Endothelial cell of umbilical vein (primary cell): ENCODE measurements around the gene NANS. TPM values are rescaled to one million over a fixed set of nuclear protein-coding genes. Genes with fewer than 3 reads are reported as not detected.

Experiments used
- BruUV-seq: library from RNA; stranded (reverse); fragments of 400-500 nt; replicated peaks from 2 replicates; lab custom pipeline; 2021; lab: Mats Ljungman, UMichigan
- CTCF ChIA-PET: fragments of 300-600, 350-600 bp; sonication (Branson Sonifier 250); formaldehyde crosslinking; loops from one replicate; lab custom pipeline; 2021; ENCODE audit warnings: antibody characterized with exemption, inconsistent platforms; lab: Charles Lee
- POLR2A ChIA-PET: fragments of 300-600, 350-600 bp; sonication (Branson Sonifier 250); formaldehyde crosslinking; loops from one replicate; lab custom pipeline; 2021; ENCODE audit warnings: antibody characterized with exemption, inconsistent platforms; lab: Charles Lee
- DNase-seq: peaks from one replicate; pipeline ENCODE4 v3.0.0-alpha.2; 2011; ENCODE audit warnings: low read depth, low spot score
- FAIRE-seq: peaks from 2 replicates; lab custom pipeline; 2011; peaks lifted over from hg19 to GRCh38; lab: Jason Lieb, UNC
- H2AFZ ChIP-seq: 2 replicates; pipeline ENCODE4 v1.6.0; 2012; ENCODE audit warnings: low read depth, low read length, control low read depth, inconsistent platforms
- H3K27ac ChIP-seq: 2 replicates; pipeline ENCODE4 v1.5.1; 2011; ENCODE audit warnings: low read depth, mild to moderate bottlenecking, control low read depth, low read length, moderate library complexity; ENCODE audit not compliant: insufficient read depth
- H3K27me3 ChIP-seq, 2 experiments: 2 replicates each; pipeline versions ENCODE4 v1.6.0 to v1.6.1; 2011; ENCODE audit warnings: low read length in 2 of 2, mixed read lengths in 1 of 2; ENCODE audit not compliant: control insufficient read depth in 2 of 2, insufficient read depth in 2 of 2
- H3K36me3 ChIP-seq, 2 experiments: 2 replicates in 1 of 2; 3 replicates in 1 of 2; pipeline ENCODE4 v1.5.1; 2011; ENCODE audit warnings: low read length in 2 of 2, mild to moderate bottlenecking in 1 of 2, moderate library complexity in 1 of 2; ENCODE audit not compliant: control insufficient read depth in 2 of 2, insufficient read depth in 2 of 2; ENCODE audit errors: extremely low read depth in 1 of 2
- H3K4me1 ChIP-seq: 3 replicates; pipeline ENCODE4 v1.5.1; 2011; ENCODE audit warnings: mild to moderate bottlenecking, low read length; ENCODE audit not compliant: control insufficient read depth, insufficient read depth; ENCODE audit errors: extremely low read depth
- H3K4me2 ChIP-seq: 2 replicates; pipeline ENCODE4 v1.6.1; 2011; ENCODE audit warnings: low read length, control low read depth, mixed read lengths; ENCODE audit not compliant: insufficient read depth
- H3K4me3 ChIP-seq, 3 experiments: fragments of 200-600 bp in 1 of 3; sonication (generic), shearing (Covaris generic) in 1 of 3; replicated peaks in 1 of 3; 2 replicates each; pipeline ENCODE4 v1.5.1; 2011 to 2016; ENCODE audit warnings: control low read depth in 3 of 3, low read length in 3 of 3, mild to moderate bottlenecking in 2 of 3, inconsistent platforms in 1 of 3, low read depth in 1 of 3, moderate library complexity in 1 of 3; ENCODE audit not compliant: insufficient read depth in 1 of 3
- H3K79me2 ChIP-seq: 2 replicates; pipeline ENCODE4 v1.6.0; 2012; ENCODE audit warnings: low read length, inconsistent platforms; ENCODE audit not compliant: control insufficient read depth, insufficient read depth
- H3K9ac ChIP-seq: replicated peaks from 2 replicates; pipeline ENCODE3; 2011; ENCODE audit warnings: low read length, control low read depth; ENCODE audit not compliant: insufficient read depth; ENCODE audit errors: extremely low read depth
- H3K9me1 ChIP-seq: replicated peaks from 3 replicates; pipeline ENCODE4 v1.6.0; 2011; ENCODE audit warnings: mild to moderate bottlenecking, low read length; ENCODE audit not compliant: control insufficient read depth, insufficient read depth; ENCODE audit errors: extremely low read depth
- H3K9me3 ChIP-seq: replicated peaks from 2 replicates; pipeline ENCODE4 v1.5.1; 2012; ENCODE audit warnings: low read length, inconsistent platforms; ENCODE audit not compliant: control insufficient read depth, insufficient read depth
- H4K20me1 ChIP-seq: replicated peaks from 2 replicates; pipeline ENCODE3; 2011; ENCODE audit warnings: mild to moderate bottlenecking, low read length; ENCODE audit not compliant: control insufficient read depth, insufficient read depth; ENCODE audit errors: extremely low read depth
- CTCF ChIP-seq, 2 donors: IDR thresholded peaks; 1 replicate in 1 of 2; 2 replicates in 1 of 2; pipeline ENCODE4 v1.5.1; 2011; ENCODE audit warnings: low read length in 2 of 2, mild to moderate bottlenecking in 2 of 2, moderate library complexity in 2 of 2, control low read depth in 1 of 2, inconsistent platforms in 1 of 2, low read depth in 1 of 2; ENCODE audit not compliant: insufficient read depth in 1 of 2; ENCODE audit errors: extremely low read depth in 1 of 2
- EZH2 ChIP-seq: IDR thresholded peaks from 2 replicates; pipeline ENCODE4 v1.6.1; 2012; ENCODE audit warnings: borderline replicate concordance, low read depth, mild to moderate bottlenecking, moderate library complexity, low read length, inconsistent platforms; ENCODE audit not compliant: severe bottlenecking
- FOS ChIP-seq: IDR thresholded peaks from 2 replicates; pipeline ENCODE4 v1.6.1; 2011; ENCODE audit warnings: mild to moderate bottlenecking, low read length, moderate library complexity, borderline replicate concordance; ENCODE audit not compliant: insufficient read depth
- JUN ChIP-seq: IDR thresholded peaks from 2 replicates; pipeline ENCODE4 v1.6.1; 2011; ENCODE audit warnings: borderline replicate concordance, low read depth; ENCODE audit not compliant: insufficient read length, insufficient read depth
- MAX ChIP-seq: IDR thresholded peaks from 2 replicates; pipeline ENCODE4 v1.6.1; 2011; ENCODE audit not compliant: insufficient read depth, insufficient read length
- MYC ChIP-seq: IDR thresholded peaks from one replicate; pipeline ENCODE4 v1.6.1; 2011; ENCODE audit warnings: mild to moderate bottlenecking, low read depth, low read length
- POLR2A ChIP-seq: IDR thresholded peaks from 2 replicates; pipeline ENCODE4 v1.6.1; 2012; ENCODE audit warnings: low read depth, mild to moderate bottlenecking, control low read depth, low read length
- POLR2AphosphoS5 ChIP-seq: IDR thresholded peaks from 2 replicates; pipeline ENCODE4 v1.6.1; 2012; ENCODE audit warnings: low read depth, mild to moderate bottlenecking, control low read depth, low read length, moderate library complexity; ENCODE audit not compliant: insufficient read depth
- dilution Hi-C: fragments of 300-500 bp; cut with MboI; formaldehyde crosslinking; loops from one replicate; pipeline ENCODE4 v1.15.0; 2019; ENCODE audit warnings: low sequenced_read_pairs; ENCODE audit not compliant: extremely low pct_ligation_motif_present
- intact Hi-C: fragments of 100-400 bp; cut with micrococcal nuclease; formaldehyde crosslinking; loops from one replicate; pipeline ENCODE4 v1.10.0; 2022
- polyA plus RNA-seq, 4 experiments: library from polyadenylated mRNA; depleted of rRNA in 3 of 4; stranded (reverse) in 3 of 4; unstranded in 1 of 4; fragments of >200 nt; gene quantifications; 2 replicates each; pipeline versions ENCODE4 v1.2.1 to v1.2.3, GENCODE V29; 2011 to 2012; ENCODE audit warnings: missing spikeins in 1 of 4
- total RNA-seq: library from RNA; stranded (reverse); gene quantifications from 2 replicates; pipeline ENCODE4 v1.2.3, GENCODE V29; 2021

Gene NANS
- total and polyA plus RNA-seq, 2 donors (not counting 3 experiments of a cell fraction or from before 2014, with no cell fraction given): 85.1 to 108 TPM

GRCh38 chr9:98092613-98092931, 36.0 kb downstream of the NANS start:
- intact Hi-C loops (no loop called here), dilution Hi-C loops (no loop called here)
- Histone ChIP-seq H3K9me3 (no peaks in the 10 kb centered on the region), H3K4me1 (peaks cover 3% of the 10 kb centered on the region), H3K27ac (no peak overlapping the region), H3K4me2 (no peak overlapping the region), H3K27me3 (no peaks in the 10 kb centered on the region), H3K36me3 (no peaks in the 10 kb centered on the region), H3K79me2 (no peaks in the 10 kb centered on the region), H2AFZ (no peak overlapping the region), H3K4me3 (no peak overlapping the region), H3K9me1 (no peaks in the 10 kb centered on the region), H4K20me1 (no peaks in the 10 kb centered on the region), H3K9ac (no peak overlapping the region)
- TF ChIP-seq EZH2 (no peak), POLR2A (no peak), FOS (no peak), MAX (no peak), MYC (no peak), POLR2AphosphoS5 (no peak), JUN (no peak)
- CTCF ChIA-PET: interaction anchor here (1.2 to 2.0 kb wide), 2 partner anchors 19 to 22 kb away, joined by 3 to 6 read pairs; no protein-coding TSS in a partner anchor
- no TSS peak for BruUV-seq
- FAIRE-seq: no peak
- no peak for DNase-seq
- POLR2A ChIA-PET: no interaction called here

GRCh38 chr9:98094316-98094715, 37.8 kb downstream of the NANS start:
- no peaks in the 10 kb centered on the region for H3K9me3 ChIP-seq
- no peak for FAIRE-seq
- no peak overlapping the region for H3K9ac ChIP-seq
- no peaks in the 10 kb centered on the region for H3K36me3 ChIP-seq
- dilution Hi-C loops: no loop called here
- BruUV-seq: no TSS peak
- no peak overlapping the region for H2AFZ ChIP-seq
- H3K4me2 ChIP-seq: no peak overlapping the region
- TF ChIP-seq EZH2 (no peak), CTCF (IDR thresholded peaks at IDR 0.05; ENCODE audit: extremely low read depth in 1 of 2, insufficient read depth in 1 of 2, low read depth in 1 of 2, low read length in 2 of 2) (no peak)
- H3K4me1 ChIP-seq: no peaks in the 10 kb centered on the region
- POLR2A ChIA-PET: no interaction called here
- H3K4me3 ChIP-seq: no peak overlapping the region
- intact Hi-C loops: no loop called here
- H4K20me1 ChIP-seq: no peaks in the 10 kb centered on the region
- H3K79me2 ChIP-seq: no peaks in the 10 kb centered on the region
- no peak for DNase-seq
- H3K9me1 ChIP-seq: no peaks in the 10 kb centered on the region
- CTCF ChIA-PET: interaction anchor here (0.9 to 1.3 kb wide), 2 partner anchors 60 to 682 kb away, joined by 3 read pairs; no protein-coding TSS in a partner anchor
- H3K27ac ChIP-seq: no peak overlapping the region
- H3K27me3 ChIP-seq: no peaks in the 10 kb centered on the region
